ENCODE results near the gene TRAF3IP1. TPM values are rescaled to one million over a fixed set of nuclear protein-coding genes. Genes with fewer than 3 reads are reported as not detected.
"Not testable (repeated sequence)": the region's sequence is repeated elsewhere in the genome, so short reads cannot be mapped to it uniquely, and the experiment has no call there.

TRAF3IP1 gene
- total and polyA plus RNA-seq, 12 donors: 5.5 to 18.5 (median 12.4) TPM

GRCh38 chr2:238403632-238404405, 83.5 kb downstream of the TRAF3IP1 start:
- no peaks in the 10 kb centered on the region for H3K27me3 ChIP-seq
- H3K36me3 ChIP-seq (replicated peaks in 1 of 2): peaks cover 0 to 8% of the 10 kb centered on the region in 2 donors
- H3K27ac ChIP-seq: no peak overlapping the region
- WGBS, 4 donors: 94 to 96% (median 95%) methylated on average over 21 of the region's 21 CpGs
- TF ChIP-seq CTCF (IDR thresholded peaks at IDR 0.05): no peak
- TF ChIP-seq POLR2A (IDR thresholded peaks at IDR 0.05): no peak
- DNase-seq: no peak
- H3K4me3 ChIP-seq: no peak overlapping the region
- no peaks in the 10 kb centered on the region for H3K4me1 ChIP-seq (replicated peaks in 1 of 2)
- intact Hi-C loops (cut with DNase I): no loop called here
- H3K9me3 ChIP-seq (replicated peaks in 1 of 3): no peaks in the 10 kb centered on the region

- TF ChIP-seq CTCF (IDR thresholded peaks at IDR 0.05) (no peak), POLR2A (IDR thresholded peaks at IDR 0.05) (no peak)
- DNase-seq: no peak
- Histone ChIP-seq H3K9me3 (replicated peaks in 1 of 3) (no peaks in the 10 kb centered on the region), H3K27ac (no peak overlapping the region), H3K4me1 (replicated peaks in 1 of 2) (no peaks in the 10 kb centered on the region), H3K4me3 (no peak overlapping the region), H3K27me3 (no peaks in the 10 kb centered on the region), H3K36me3 (replicated peaks in 1 of 2) (peaks cover 0 to under 1% of the 10 kb centered on the region in 2 donors)
- 88 to 94% (median 92%) methylated on average over 19 of the region's 19 CpGs for WGBS, 4 donors
- intact Hi-C loops (cut with DNase I): no loop called here
These were observed 84.3 kb downstream of the TRAF3IP1 start for GRCh38 chr2:238404406-238405216.

- WGBS, 4 donors: 77 to 100% (median 95%) methylated on average over 3 to 4 of the region's 4 CpGs
- H3K27ac ChIP-seq; H3K4me3 ChIP-seq; intact Hi-C loops (cut with DNase I); H3K9me3 ChIP-seq (replicated peaks in 1 of 3); H3K27me3 ChIP-seq; H3K4me1 ChIP-seq (replicated peaks in 1 of 2); H3K36me3 ChIP-seq (replicated peaks in 1 of 2); DNase-seq: not testable (repeated sequence)
These were observed 84.9 kb downstream of the TRAF3IP1 start for GRCh38 chr2:238405217-238405555.

GRCh38 chr2:238406221-238406997, 86.1 kb downstream of the TRAF3IP1 start:
- H3K4me3 ChIP-seq: no peak overlapping the region
- no peak for DNase-seq
- TF ChIP-seq POLR2A (IDR thresholded peaks at IDR 0.05): no peak
- TF ChIP-seq CTCF (IDR thresholded peaks at IDR 0.05): no peak
- no peaks in the 10 kb centered on the region for H3K9me3 ChIP-seq (replicated peaks in 1 of 3)
- no peak overlapping the region for H3K27ac ChIP-seq
- no peaks in the 10 kb centered on the region for H3K27me3 ChIP-seq
- 82 to 92% (median 89%) methylated on average over 6 to 20 of the region's 20 CpGs for WGBS, 4 donors
- intact Hi-C loops (cut with DNase I): no loop called here
- H3K4me1 ChIP-seq (replicated peaks in 1 of 2): no peaks in the 10 kb centered on the region
- no peaks in the 10 kb centered on the region for H3K36me3 ChIP-seq (replicated peaks in 1 of 2)
